Vagina (tissue), 2 donors: Measurements from ENCODE around the gene JPT2. TPM values are rescaled to one million over a fixed set of nuclear protein-coding genes. Genes with fewer than 3 reads are reported as not detected.

Experiments
- DNase-seq, 2 donors: peaks; one replicate each; pipeline ENCODE4 v3.0.0-alpha.2; 2017; ENCODE audit errors: extremely low spot score in 2 of 2
- H3K27ac ChIP-seq: fragments of 200-600 bp; sonication (generic); one replicate; pipeline ENCODE4 v1.5.1; 2019
- H3K27me3 ChIP-seq: fragments of 200-600 bp; sonication (generic); one replicate; pipeline ENCODE4 v1.5.1; 2019
- H3K36me3 ChIP-seq, 2 donors: fragments of 200-600 bp; sonication (generic); one replicate each; pipeline ENCODE4 v1.5.1; 2017 to 2019
- H3K4me1 ChIP-seq: fragments of 200-600 bp; sonication (generic); one replicate; pipeline ENCODE4 v1.5.1; 2019
- H3K4me3 ChIP-seq, 2 donors: fragments of 200-600 bp; sonication (generic); 1 replicate in 1 of 2; 2 replicates in 1 of 2; pipeline ENCODE4 v1.5.1; 2016 to 2019
- H3K9me3 ChIP-seq: fragments of 200-600 bp; sonication (generic); one replicate; pipeline ENCODE4 v1.5.1; 2019
- POLR2A ChIP-seq, 2 donors: fragments of 450-650 bp; IDR thresholded peaks; one replicate each; pipeline ENCODE4 v1.6.1; 2017; ENCODE audit warnings: antibody characterized with exemption in 2 of 2, mild to moderate bottlenecking in 2 of 2, moderate library complexity in 2 of 2
- POLR2AphosphoS5 ChIP-seq, 2 donors: sonication (generic); formaldehyde crosslinking; IDR thresholded peaks; one replicate each; pipeline ENCODE4 v1.9.0; 2017; ENCODE audit warnings: antibody characterized with exemption in 2 of 2, mild to moderate bottlenecking in 2 of 2, low read depth in 1 of 2; ENCODE audit not compliant: insufficient read depth in 1 of 2
- intact Hi-C: fragments of 100-400 bp; cut with DNase I; formaldehyde crosslinking; loops from one replicate; pipeline ENCODE4 v1.15.1; 2023
- total RNA-seq: library from RNA; depleted of rRNA; stranded (reverse); fragments of >200 nt; gene quantifications from one replicate; pipeline ENCODE4 v1.2.3, GENCODE V29; 2016
- TF ChIP-seq, protein P1 (sequence below), 3 experiments: fragments of 450-650 bp in 2 of 3; fragments of 200-600 bp in 1 of 3; sonication (generic) in 1 of 3; IDR thresholded peaks; one replicate each; pipeline ENCODE4 v1.5.1; 2017 to 2019; ENCODE audit warnings: antibody characterized with exemption in 3 of 3, mild to moderate bottlenecking in 2 of 3, moderate library complexity in 2 of 3

Gene JPT2
- total RNA-seq, 1 donor from 2014 or later: 19.9 TPM

DNA sequence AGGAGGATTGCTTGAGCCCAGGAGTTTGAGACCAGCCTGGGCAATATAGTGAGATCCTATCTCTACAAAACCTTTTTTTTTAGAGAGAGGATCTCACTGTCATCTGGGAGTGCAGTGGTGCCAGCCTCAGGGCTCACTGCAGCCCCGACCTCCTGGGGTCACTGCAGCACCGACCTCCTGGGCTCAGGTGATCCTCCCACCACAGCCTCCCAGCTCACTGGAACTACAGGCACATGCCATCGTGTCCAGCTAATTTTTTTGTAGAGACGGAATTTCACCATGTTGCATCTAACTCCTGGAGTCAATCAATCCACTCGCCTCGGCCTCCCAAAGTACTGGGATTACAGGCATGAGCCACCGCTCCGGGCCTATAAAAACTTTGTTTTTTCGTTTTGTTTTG, 43.3 kb downstream of the JPT2 start:
- peaks cover 0 to 15% of the 10 kb centered on the region in 2 donors for H3K36me3 ChIP-seq
- no peak overlapping the region for H3K4me3 ChIP-seq
- H3K27ac ChIP-seq: peak overlapping the region; percentile 70
- peaks cover 35% of the 10 kb centered on the region for H3K4me1 ChIP-seq
- no peaks in the 10 kb centered on the region for H3K9me3 ChIP-seq
- no peak for TF ChIP-seq POLR2AphosphoS5 (IDR thresholded peaks at IDR 0.05; ENCODE audit: insufficient read depth in 1 of 2, low read depth in 1 of 2)
- TF ChIP-seq POLR2A (IDR thresholded peaks at IDR 0.05): no peak
- TF ChIP-seq, protein P1, sequence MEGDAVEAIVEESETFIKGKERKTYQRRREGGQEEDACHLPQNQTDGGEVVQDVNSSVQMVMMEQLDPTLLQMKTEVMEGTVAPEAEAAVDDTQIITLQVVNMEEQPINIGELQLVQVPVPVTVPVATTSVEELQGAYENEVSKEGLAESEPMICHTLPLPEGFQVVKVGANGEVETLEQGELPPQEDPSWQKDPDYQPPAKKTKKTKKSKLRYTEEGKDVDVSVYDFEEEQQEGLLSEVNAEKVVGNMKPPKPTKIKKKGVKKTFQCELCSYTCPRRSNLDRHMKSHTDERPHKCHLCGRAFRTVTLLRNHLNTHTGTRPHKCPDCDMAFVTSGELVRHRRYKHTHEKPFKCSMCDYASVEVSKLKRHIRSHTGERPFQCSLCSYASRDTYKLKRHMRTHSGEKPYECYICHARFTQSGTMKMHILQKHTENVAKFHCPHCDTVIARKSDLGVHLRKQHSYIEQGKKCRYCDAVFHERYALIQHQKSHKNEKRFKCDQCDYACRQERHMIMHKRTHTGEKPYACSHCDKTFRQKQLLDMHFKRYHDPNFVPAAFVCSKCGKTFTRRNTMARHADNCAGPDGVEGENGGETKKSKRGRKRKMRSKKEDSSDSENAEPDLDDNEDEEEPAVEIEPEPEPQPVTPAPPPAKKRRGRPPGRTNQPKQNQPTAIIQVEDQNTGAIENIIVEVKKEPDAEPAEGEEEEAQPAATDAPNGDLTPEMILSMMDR (IDR thresholded peaks at IDR 0.05): no peak
- intact Hi-C loops: no loop called here
- no peak for DNase-seq
- no peaks in the 10 kb centered on the region for H3K27me3 ChIP-seq

DNA sequence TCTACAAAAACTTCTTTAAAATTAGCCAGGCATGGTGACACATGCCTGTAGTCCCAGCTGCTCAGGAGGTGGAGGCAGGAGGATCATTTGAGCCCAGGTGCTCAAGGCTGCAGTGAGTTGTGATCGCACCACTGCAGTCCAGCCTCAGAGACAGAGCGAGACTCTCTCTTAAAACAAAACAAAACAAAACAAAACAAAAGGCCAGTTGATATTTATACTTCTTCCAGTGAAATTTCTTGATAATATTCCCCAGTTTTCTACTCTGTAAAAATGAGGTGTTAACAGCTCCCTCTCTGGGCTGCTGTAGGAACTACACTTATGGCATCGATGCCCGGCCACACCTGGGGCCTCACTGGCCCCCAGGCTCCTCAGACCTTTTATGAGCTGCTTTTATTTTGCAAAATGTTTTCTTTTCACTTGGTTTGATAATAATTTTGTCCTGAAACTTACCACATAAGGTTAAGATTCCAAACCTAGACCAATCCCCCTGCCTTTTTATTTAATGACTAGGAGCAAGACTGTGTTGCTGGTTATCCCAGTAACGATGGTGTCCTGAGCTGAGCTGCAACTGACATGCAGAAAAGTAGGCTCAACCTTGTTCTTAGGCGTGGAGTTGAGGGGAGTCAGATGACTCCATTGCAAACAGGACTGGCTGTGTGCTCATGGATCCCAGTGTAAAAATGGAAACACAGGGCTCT, 45.5 kb downstream of the JPT2 start:
- intact Hi-C loops: no loop called here
- TF ChIP-seq, protein P1 (IDR thresholded peaks at IDR 0.05): peak in 1 of 3 experiments; percentile 56
- TF ChIP-seq POLR2A (IDR thresholded peaks at IDR 0.05) (no peak), POLR2AphosphoS5 (IDR thresholded peaks at IDR 0.05; ENCODE audit: insufficient read depth in 1 of 2, low read depth in 1 of 2) (peak in 1 of 2 donors; percentile 18)
- Histone ChIP-seq H3K4me1 (peaks cover 35% of the 10 kb centered on the region), H3K4me3 (no peak overlapping the region), H3K36me3 (peaks cover 0 to 20% of the 10 kb centered on the region in 2 donors), H3K9me3 (no peaks in the 10 kb centered on the region), H3K27ac (peak overlapping the region; percentile 70), H3K27me3 (no peaks in the 10 kb centered on the region)
- no peak for DNase-seq

DNA sequence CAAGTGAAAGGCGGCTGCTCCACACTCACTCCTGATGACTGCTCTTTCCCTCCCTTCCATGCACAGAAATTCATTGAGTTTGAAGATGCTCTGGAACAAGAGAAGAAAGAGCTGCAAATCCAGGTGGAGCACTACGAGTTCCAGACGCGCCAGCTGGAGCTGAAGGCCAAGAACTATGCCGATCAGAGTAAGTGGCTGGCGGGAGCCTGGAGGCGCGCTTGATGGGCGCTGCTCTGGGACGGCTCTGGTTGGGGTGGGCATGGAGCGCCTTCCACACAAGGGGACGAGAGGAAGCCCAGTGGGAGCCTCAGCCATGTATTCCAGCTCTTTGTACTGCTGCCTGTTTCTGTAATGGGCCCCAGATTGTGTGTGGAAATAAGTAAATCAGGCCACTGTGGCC, 46.4 kb downstream of the JPT2 start:
- DNase-seq: no peak
- TF ChIP-seq, protein P1 (IDR thresholded peaks at IDR 0.05): no peak
- TF ChIP-seq POLR2A (IDR thresholded peaks at IDR 0.05) (no peak), POLR2AphosphoS5 (IDR thresholded peaks at IDR 0.05; ENCODE audit: insufficient read depth in 1 of 2, low read depth in 1 of 2) (no peak)
- peaks cover 0 to 29% of the 10 kb centered on the region in 2 donors for H3K36me3 ChIP-seq
- no peak overlapping the region for H3K27ac ChIP-seq
- no peaks in the 10 kb centered on the region for H3K9me3 ChIP-seq
- H3K4me3 ChIP-seq: no peak overlapping the region
- H3K27me3 ChIP-seq: no peaks in the 10 kb centered on the region
- peaks cover 35% of the 10 kb centered on the region for H3K4me1 ChIP-seq
- intact Hi-C loops: no loop called here

DNA sequence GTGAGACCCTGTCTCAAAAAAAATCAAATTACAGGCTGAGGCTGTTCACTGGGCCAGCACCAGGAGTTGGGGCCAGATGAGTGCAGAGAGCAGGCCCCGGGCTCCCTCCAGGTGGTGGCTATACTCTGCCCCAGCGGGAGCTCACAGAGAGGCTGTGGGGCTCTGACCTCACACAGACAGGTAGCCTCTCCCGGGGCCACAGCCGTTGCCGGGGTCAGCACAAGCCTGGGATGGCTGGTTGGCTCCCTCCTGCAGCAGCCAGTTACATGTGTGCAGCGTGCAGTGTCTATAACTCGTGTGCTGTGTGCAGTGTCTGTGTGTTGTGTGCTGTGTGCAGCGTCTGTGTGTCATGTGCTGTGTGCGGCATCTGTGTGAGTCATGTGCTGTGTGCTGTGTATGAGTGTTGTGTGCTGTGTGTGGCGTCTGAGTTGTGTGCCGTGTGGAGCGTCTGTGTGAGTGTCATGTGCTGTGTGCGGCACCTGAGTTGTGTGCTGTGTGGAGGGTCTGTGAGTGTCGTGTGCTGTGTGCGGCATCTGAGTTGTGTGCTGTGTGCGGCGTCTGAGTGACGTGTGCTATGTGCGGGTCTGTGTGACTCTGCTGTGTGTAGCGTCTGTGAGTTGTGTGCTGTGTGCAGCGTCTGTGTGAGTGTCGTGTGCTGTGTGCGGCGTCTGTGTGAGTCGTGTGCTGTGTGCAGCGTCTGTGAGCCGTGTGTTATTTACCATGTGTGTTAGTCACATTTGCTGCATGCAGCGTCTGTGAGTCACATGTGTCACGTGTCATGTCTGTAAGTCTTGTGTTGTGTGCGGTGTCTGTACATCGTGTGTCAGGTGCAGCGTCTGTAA, 48.8 kb downstream of the JPT2 start:
- peaks cover 25% of the 10 kb centered on the region for H3K4me1 ChIP-seq
- no peaks in the 10 kb centered on the region for H3K27me3 ChIP-seq
- TF ChIP-seq POLR2AphosphoS5 (IDR thresholded peaks at IDR 0.05; ENCODE audit: insufficient read depth in 1 of 2, low read depth in 1 of 2): no peak
- TF ChIP-seq, protein P1 (IDR thresholded peaks at IDR 0.05): no peak
- no peak for TF ChIP-seq POLR2A (IDR thresholded peaks at IDR 0.05)
- no peak overlapping the region for H3K4me3 ChIP-seq
- H3K36me3 ChIP-seq: peaks cover 0 to 39% of the 10 kb centered on the region in 2 donors
- intact Hi-C loops: no loop called here
- no peak overlapping the region for H3K27ac ChIP-seq
- DNase-seq: no peak
- H3K9me3 ChIP-seq: no peaks in the 10 kb centered on the region
